ENCODE results near the gene PHACTR1.

The PHACTR1 gene

GRCh38 chr6:12749531-12750379 is 33.2 kb downstream of the PHACTR1 start:
- Histone ChIP-seq H3K27me3 (ENCODE audit: control insufficient read depth, insufficient read depth, low read length) (no peaks in the 10 kb centered on the region), H3K4me3 (ENCODE audit: low read depth, low read length) (no peak overlapping the region)
- TF ChIP-seq CTCF (IDR thresholded peaks at IDR 0.05), result no peak

GRCh38 chr6:12750416-12750815 is 33.8 kb downstream of the PHACTR1 start:
- no peaks in the 10 kb centered on the region for H3K27me3 ChIP-seq (ENCODE audit: control insufficient read depth, insufficient read depth, low read length)
- H3K4me1 ChIP-seq, result no peaks in the 10 kb centered on the region
- H3K9ac ChIP-seq, result no peak overlapping the region
- no peaks in the 10 kb centered on the region for H3K9me3 ChIP-seq (ENCODE audit: control insufficient read depth, low read length)
- no peak for TF ChIP-seq CTCF (IDR thresholded peaks at IDR 0.05)
- H3K4me2 ChIP-seq (ENCODE audit: low read length), result no peak overlapping the region
- H3K36me3 ChIP-seq (ENCODE audit: control insufficient read depth, insufficient read depth, low read length), result no peaks in the 10 kb centered on the region
- no peaks in the 10 kb centered on the region for H3K79me2 ChIP-seq
- peak overlapping the region; percentile 61 for H2AFZ ChIP-seq
- no peak overlapping the region for H3K4me3 ChIP-seq (ENCODE audit: low read depth, low read length)
- H3K27ac ChIP-seq, result no peak overlapping the region

More at GRCh38 chr6:12749531-12750379, 33.2 kb downstream of the PHACTR1 start:
- H3K9me3 ChIP-seq (ENCODE audit: control insufficient read depth, low read length), result no peaks in the 10 kb centered on the region
- no peaks in the 10 kb centered on the region for H3K4me1 ChIP-seq
- H3K4me2 ChIP-seq (ENCODE audit: low read length), result no peak overlapping the region
- H3K79me2 ChIP-seq, result no peaks in the 10 kb centered on the region
- peak overlapping the region; percentile 61 for H2AFZ ChIP-seq
- H3K36me3 ChIP-seq (ENCODE audit: control insufficient read depth, insufficient read depth, low read length), result no peaks in the 10 kb centered on the region
- H3K27ac ChIP-seq, result no peak overlapping the region
- H3K9ac ChIP-seq, result no peak overlapping the region

- no peaks in the 10 kb centered on the region for H3K4me1 ChIP-seq
- H2AFZ ChIP-seq, result no peak overlapping the region
- no peak for TF ChIP-seq CTCF (IDR thresholded peaks at IDR 0.05)
- H3K36me3 ChIP-seq (ENCODE audit: control insufficient read depth, insufficient read depth, low read length), result no peaks in the 10 kb centered on the region
- no peak overlapping the region for H3K4me3 ChIP-seq (ENCODE audit: low read depth, low read length)
- H3K27me3 ChIP-seq (ENCODE audit: control insufficient read depth, insufficient read depth, low read length), result no peaks in the 10 kb centered on the region
- no peaks in the 10 kb centered on the region for H3K79me2 ChIP-seq
- H3K27ac ChIP-seq, result no peak overlapping the region
- H3K9me3 ChIP-seq (ENCODE audit: control insufficient read depth, low read length), result no peaks in the 10 kb centered on the region
- no peak overlapping the region for H3K9ac ChIP-seq
- H3K4me2 ChIP-seq (ENCODE audit: low read length), result no peak overlapping the region
These were observed 35.2 kb downstream of the PHACTR1 start for GRCh38 chr6:12751694-12752325.

GRCh38 chr6:12753036-12753435 is 36.5 kb downstream of the PHACTR1 start:
- no peaks in the 10 kb centered on the region for H3K9me3 ChIP-seq (ENCODE audit: control insufficient read depth, low read length)
- H3K27ac ChIP-seq, result no peak overlapping the region
- no peak overlapping the region for H3K4me3 ChIP-seq (ENCODE audit: low read depth, low read length)
- TF ChIP-seq CTCF (IDR thresholded peaks at IDR 0.05), result no peak
- H3K4me1 ChIP-seq, result no peaks in the 10 kb centered on the region
- H3K27me3 ChIP-seq (ENCODE audit: control insufficient read depth, insufficient read depth, low read length), result no peaks in the 10 kb centered on the region
- H3K4me2 ChIP-seq (ENCODE audit: low read length), result no peak overlapping the region
- H2AFZ ChIP-seq, result no peak overlapping the region
- H3K9ac ChIP-seq, result no peak overlapping the region
- H3K79me2 ChIP-seq, result no peaks in the 10 kb centered on the region
- H3K36me3 ChIP-seq (ENCODE audit: control insufficient read depth, insufficient read depth, low read length), result no peaks in the 10 kb centered on the region
